Measurements from ENCODE around the gene VDAC1.

The VDAC1 gene

GRCh38 chr5:133934311-133934710 is 70.5 kb downstream of the VDAC1 start:
- Mint-ChIP-seq H3K27ac (no peak overlapping the region), H3K27me3 (ENCODE audit: low read depth) (peaks cover 24% of the 10 kb centered on the region), H3K4me3 (no peak overlapping the region), H3K4me1 (peaks cover 50% of the 10 kb centered on the region), H3K36me3 (ENCODE audit: low read depth) (no peaks in the 10 kb centered on the region), H3K9me3 (no peaks in the 10 kb centered on the region)
- TF ChIP-seq, protein P1, sequence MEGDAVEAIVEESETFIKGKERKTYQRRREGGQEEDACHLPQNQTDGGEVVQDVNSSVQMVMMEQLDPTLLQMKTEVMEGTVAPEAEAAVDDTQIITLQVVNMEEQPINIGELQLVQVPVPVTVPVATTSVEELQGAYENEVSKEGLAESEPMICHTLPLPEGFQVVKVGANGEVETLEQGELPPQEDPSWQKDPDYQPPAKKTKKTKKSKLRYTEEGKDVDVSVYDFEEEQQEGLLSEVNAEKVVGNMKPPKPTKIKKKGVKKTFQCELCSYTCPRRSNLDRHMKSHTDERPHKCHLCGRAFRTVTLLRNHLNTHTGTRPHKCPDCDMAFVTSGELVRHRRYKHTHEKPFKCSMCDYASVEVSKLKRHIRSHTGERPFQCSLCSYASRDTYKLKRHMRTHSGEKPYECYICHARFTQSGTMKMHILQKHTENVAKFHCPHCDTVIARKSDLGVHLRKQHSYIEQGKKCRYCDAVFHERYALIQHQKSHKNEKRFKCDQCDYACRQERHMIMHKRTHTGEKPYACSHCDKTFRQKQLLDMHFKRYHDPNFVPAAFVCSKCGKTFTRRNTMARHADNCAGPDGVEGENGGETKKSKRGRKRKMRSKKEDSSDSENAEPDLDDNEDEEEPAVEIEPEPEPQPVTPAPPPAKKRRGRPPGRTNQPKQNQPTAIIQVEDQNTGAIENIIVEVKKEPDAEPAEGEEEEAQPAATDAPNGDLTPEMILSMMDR (IDR thresholded peaks at IDR 0.05; ENCODE audit: unreplicated experiment in 3 of 3), result no peak

- TF ChIP-seq, protein P1 (IDR thresholded peaks at IDR 0.05; ENCODE audit: unreplicated experiment in 3 of 3), result no peak
- H3K4me3 Mint-ChIP-seq, result no peak overlapping the region
- H3K4me1 Mint-ChIP-seq, result peaks cover 50% of the 10 kb centered on the region
- H3K27me3 Mint-ChIP-seq (ENCODE audit: low read depth), result peaks cover 26% of the 10 kb centered on the region
- no peak overlapping the region for H3K27ac Mint-ChIP-seq
- H3K36me3 Mint-ChIP-seq (ENCODE audit: low read depth), result no peaks in the 10 kb centered on the region
- no peaks in the 10 kb centered on the region for H3K9me3 Mint-ChIP-seq
These were observed 71.0 kb downstream of the VDAC1 start for GRCh38 chr5:133933670-133934295.

DNA sequence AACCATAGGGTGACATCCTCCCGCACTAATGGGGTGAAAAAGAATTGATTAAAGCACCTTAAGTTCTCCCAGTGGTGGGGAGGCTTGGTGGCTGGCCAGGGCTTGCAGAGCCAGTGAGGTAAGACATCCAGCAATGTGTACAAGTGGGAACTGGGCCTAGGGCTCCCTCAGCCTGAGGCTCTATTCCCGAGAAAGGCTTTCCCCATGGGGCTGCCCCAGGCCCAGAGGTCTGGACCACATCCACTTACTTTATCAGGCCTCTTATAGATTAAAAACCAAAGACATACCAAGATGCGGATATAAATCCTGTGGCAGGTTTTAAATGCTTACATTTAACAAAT is 71.6 kb downstream of the VDAC1 start:
- H3K4me3 Mint-ChIP-seq, result no peak overlapping the region
- peaks cover 26% of the 10 kb centered on the region for H3K27me3 Mint-ChIP-seq (ENCODE audit: low read depth)
- peak overlapping the region in 2 of 3 experiments; percentile 24 to 53 for H3K27ac Mint-ChIP-seq
- no peaks in the 10 kb centered on the region for H3K9me3 Mint-ChIP-seq
- peaks cover 44% of the 10 kb centered on the region for H3K4me1 Mint-ChIP-seq
- H3K36me3 Mint-ChIP-seq (ENCODE audit: low read depth), result no peaks in the 10 kb centered on the region
- TF ChIP-seq, protein P1 (IDR thresholded peaks at IDR 0.05; ENCODE audit: unreplicated experiment in 3 of 3), result no peak

GRCh38 chr5:133932441-133933168 is 72.2 kb downstream of the VDAC1 start:
- no peaks in the 10 kb centered on the region for H3K9me3 Mint-ChIP-seq

GRCh38 chr5:133931546-133931945 is 73.2 kb downstream of the VDAC1 start:
- peaks cover 34% of the 10 kb centered on the region for H3K27me3 Mint-ChIP-seq (ENCODE audit: low read depth)
- no peaks in the 10 kb centered on the region for H3K36me3 Mint-ChIP-seq (ENCODE audit: low read depth)
- no peak overlapping the region for H3K27ac Mint-ChIP-seq
- H3K9me3 Mint-ChIP-seq, result no peaks in the 10 kb centered on the region
- H3K4me3 Mint-ChIP-seq, result no peak overlapping the region
- H3K4me1 Mint-ChIP-seq, result peaks cover 47% of the 10 kb centered on the region
- TF ChIP-seq, protein P1 (IDR thresholded peaks at IDR 0.05; ENCODE audit: unreplicated experiment in 3 of 3), result no peak

More at GRCh38 chr5:133932441-133933168, 72.2 kb downstream of the VDAC1 start:
- Mint-ChIP-seq H3K4me3 (no peak overlapping the region), H3K27me3 (ENCODE audit: low read depth) (peaks cover 26% of the 10 kb centered on the region), H3K36me3 (ENCODE audit: low read depth) (no peaks in the 10 kb centered on the region), H3K4me1 (peaks cover 44% of the 10 kb centered on the region), H3K27ac (peak overlapping the region in 2 of 3 experiments; percentile 24 to 53)
- TF ChIP-seq, protein P1 (IDR thresholded peaks at IDR 0.05; ENCODE audit: unreplicated experiment in 3 of 3), result no peak

DNA sequence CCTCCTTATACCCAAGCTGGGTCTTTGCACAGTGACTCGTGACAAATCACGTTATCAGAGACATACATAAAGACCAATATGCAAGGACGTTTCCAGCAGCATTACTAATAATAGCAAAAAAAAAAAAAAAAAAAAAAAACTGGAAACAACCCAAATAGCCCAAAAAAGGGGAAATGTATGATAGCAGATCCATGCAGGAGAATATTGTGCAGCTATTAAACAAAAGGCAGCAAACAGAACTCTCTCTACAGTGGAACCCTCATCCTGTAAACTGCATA is 74.0 kb downstream of the VDAC1 start:
- Mint-ChIP-seq H3K4me3 (no peak overlapping the region), H3K27ac (no peak overlapping the region), H3K36me3 (ENCODE audit: low read depth) (no peaks in the 10 kb centered on the region), H3K27me3 (ENCODE audit: low read depth) (peaks cover 35% of the 10 kb centered on the region), H3K9me3 (no peaks in the 10 kb centered on the region), H3K4me1 (peaks cover 48% of the 10 kb centered on the region)
- TF ChIP-seq, protein P1 (IDR thresholded peaks at IDR 0.05; ENCODE audit: unreplicated experiment in 3 of 3), result no peak
